ENCODE data around the gene C6orf118. TPM values are rescaled to one million over a fixed set of nuclear protein-coding genes. Genes with fewer than 3 reads are reported as not detected.

Gene C6orf118
- total and polyA plus RNA-seq, 10 of the 15 experiments (the other 5 are each of a cell fraction or from before 2014, with no cell fraction given): not detected

DNA sequence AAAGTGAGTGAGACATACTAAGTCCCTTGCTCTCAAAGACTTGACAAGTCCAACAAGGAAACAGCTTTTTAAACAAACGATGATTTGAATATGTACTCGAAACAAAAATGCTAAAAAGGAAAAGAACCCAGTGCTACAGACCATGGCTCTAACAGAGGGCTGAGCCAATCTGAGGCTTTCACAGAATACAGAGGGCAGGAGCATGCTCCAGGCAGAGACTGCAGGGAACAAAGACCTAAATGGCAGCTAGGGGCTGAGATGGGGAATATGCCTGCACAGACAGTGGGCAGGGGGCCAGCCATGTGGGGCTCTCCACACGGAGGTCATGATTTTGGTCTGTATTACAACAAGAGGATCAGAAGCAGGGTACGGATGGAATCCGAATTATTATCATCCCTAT lies 31.1 kb upstream of the C6orf118 start (continued):
- TF ChIP-seq, protein P1, sequence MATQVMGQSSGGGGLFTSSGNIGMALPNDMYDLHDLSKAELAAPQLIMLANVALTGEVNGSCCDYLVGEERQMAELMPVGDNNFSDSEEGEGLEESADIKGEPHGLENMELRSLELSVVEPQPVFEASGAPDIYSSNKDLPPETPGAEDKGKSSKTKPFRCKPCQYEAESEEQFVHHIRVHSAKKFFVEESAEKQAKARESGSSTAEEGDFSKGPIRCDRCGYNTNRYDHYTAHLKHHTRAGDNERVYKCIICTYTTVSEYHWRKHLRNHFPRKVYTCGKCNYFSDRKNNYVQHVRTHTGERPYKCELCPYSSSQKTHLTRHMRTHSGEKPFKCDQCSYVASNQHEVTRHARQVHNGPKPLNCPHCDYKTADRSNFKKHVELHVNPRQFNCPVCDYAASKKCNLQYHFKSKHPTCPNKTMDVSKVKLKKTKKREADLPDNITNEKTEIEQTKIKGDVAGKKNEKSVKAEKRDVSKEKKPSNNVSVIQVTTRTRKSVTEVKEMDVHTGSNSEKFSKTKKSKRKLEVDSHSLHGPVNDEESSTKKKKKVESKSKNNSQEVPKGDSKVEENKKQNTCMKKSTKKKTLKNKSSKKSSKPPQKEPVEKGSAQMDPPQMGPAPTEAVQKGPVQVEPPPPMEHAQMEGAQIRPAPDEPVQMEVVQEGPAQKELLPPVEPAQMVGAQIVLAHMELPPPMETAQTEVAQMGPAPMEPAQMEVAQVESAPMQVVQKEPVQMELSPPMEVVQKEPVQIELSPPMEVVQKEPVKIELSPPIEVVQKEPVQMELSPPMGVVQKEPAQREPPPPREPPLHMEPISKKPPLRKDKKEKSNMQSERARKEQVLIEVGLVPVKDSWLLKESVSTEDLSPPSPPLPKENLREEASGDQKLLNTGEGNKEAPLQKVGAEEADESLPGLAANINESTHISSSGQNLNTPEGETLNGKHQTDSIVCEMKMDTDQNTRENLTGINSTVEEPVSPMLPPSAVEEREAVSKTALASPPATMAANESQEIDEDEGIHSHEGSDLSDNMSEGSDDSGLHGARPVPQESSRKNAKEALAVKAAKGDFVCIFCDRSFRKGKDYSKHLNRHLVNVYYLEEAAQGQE (IDR thresholded peaks at IDR 0.05; ENCODE audit: low read depth, low read length): no peak

DNA sequence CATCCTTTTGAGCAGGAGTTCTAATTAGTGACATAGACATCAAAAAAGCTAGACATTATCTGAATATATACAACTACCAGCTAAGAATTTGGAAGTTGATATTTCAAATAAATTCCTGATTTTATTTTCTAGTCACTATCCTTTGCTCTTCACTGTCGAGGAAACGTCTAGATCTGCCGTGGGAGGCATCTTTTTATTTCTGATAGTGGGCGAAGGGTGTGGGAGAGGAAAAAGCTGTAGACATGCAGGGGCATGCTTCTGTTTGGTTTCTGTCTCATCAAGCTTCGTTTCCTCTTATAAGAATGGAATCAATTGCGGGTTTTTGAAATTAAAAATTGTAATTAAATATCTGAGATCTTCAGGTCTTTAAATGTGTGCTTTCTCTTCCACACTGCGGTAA lies 16.2 kb upstream of the C6orf118 start:
- DNase-seq (ENCODE audit: low read depth, low spot score): no peak
- Histone ChIP-seq H4K20me1 (ENCODE audit: control insufficient read depth, insufficient read depth) (no peaks in the 10 kb centered on the region), H3K4me1 (ENCODE audit: control insufficient read depth, insufficient read depth, low read length) (no peaks in the 10 kb centered on the region), H3K4me3 (no peak overlapping the region), H3K27me3 (replicated peaks in 1 of 2; ENCODE audit: control insufficient read depth in 2 of 2, insufficient read depth in 2 of 2, low read length in 1 of 2) (no peaks in the 10 kb centered on the region), H2AFZ (ENCODE audit: control insufficient read depth, low read depth, low read length) (no peak overlapping the region), H3K9ac (ENCODE audit: control insufficient read depth, insufficient read depth, low read length) (no peak overlapping the region), H3K9me3 (replicated peaks; ENCODE audit: control insufficient read depth, insufficient read depth, low read length) (no peaks in the 10 kb centered on the region; the same call in 2 of the 3 replicates), H3K79me2 (ENCODE audit: control insufficient read depth, insufficient read depth, low read length) (no peaks in the 10 kb centered on the region), H3K36me3 (ENCODE audit: control insufficient read depth in 2 of 2, insufficient read depth in 2 of 2, low read length in 1 of 2) (no peaks in the 10 kb centered on the region), H3K4me2 (ENCODE audit: control insufficient read depth, insufficient read depth) (no peak overlapping the region), H3K27ac (ENCODE audit: control insufficient read depth, insufficient read depth) (no peak overlapping the region)
- RAD21 ChIA-PET (ENCODE audit: unreplicated experiment): no interaction called here
- intact Hi-C loops (cut with micrococcal nuclease; ENCODE audit: unreplicated experiment) (no loop called here), in situ Hi-C loops (cut with MboI) (no loop called here)
- ATAC-seq: no peak
- no peak for FAIRE-seq
- no peak for TF ChIP-seq GATAD2B (conservative IDR thresholded peaks at IDR 0.05; ENCODE audit: low read depth)
- POLR2A ChIA-PET: no interaction called here
- no TSS peak for BruUV-seq (replicated peaks)
- 9% methylated on average over 7 of the region's 7 CpGs for WGBS (ENCODE audit: insufficient coverage, insufficient replicate concordance, low lambda C conversion rate, missing lambda C conversion rate)
- SMC1A ChIA-PET (ENCODE audit: uncharacterized antibody, unreplicated experiment): interaction anchor here (0.9 kb wide), 1 partner anchor 396 kb away, joined by 3 read pairs; no protein-coding TSS in a partner anchor
- CTCF ChIA-PET: no interaction called here

Measured in GM12878 (cell line).